ENCODE data around the gene DLX4. TPM values are rescaled to one million over a fixed set of nuclear protein-coding genes. Genes with fewer than 3 reads are reported as not detected.

DLX4 gene
- total and polyA plus RNA-seq, 2 of the 4 experiments (the other 2 are of a cell fraction) = not detected

DNA sequence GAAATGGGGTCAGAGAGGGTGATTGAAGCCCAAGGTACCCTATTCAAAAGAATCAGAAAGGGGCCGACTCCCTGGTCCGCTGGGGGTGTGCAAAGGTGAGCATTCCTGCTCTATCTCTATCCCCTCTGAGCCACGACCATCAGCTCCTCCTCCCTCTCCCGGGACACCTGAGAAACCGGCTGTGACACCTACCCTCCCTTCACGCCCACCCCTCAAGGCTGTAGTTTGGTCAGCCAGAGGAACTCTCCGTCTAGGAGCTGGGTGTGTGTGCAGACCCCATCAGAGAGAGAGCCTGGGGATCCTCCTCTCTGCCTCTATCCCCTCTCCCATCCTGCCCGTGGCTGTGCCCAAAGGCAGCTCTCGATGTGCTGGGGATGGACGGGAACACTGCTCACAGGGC lies 27.6 kb upstream of the DLX4 start:
- Histone ChIP-seq H4K20me1 (ENCODE audit: insufficient read depth, low read length) (no peaks in the 10 kb centered on the region), H3K36me3 (ENCODE audit: control insufficient read depth, insufficient read depth, low read length) (no peaks in the 10 kb centered on the region), H3K14ac (replicated peaks; ENCODE audit: low read depth, low read length) (no peak overlapping the region), H2AK5ac (ENCODE audit: low read depth, low read length) (no peak overlapping the region), H3K9me1 (ENCODE audit: insufficient read depth, low read length) (no peaks in the 10 kb centered on the region), H2BK120ac (ENCODE audit: low read depth, low read length) (no peak overlapping the region), H3K9ac (ENCODE audit: low read depth, low read length) (no peak overlapping the region), H3K27me3 (ENCODE audit: control insufficient read depth, insufficient read depth, low read length) (peaks cover 76% of the 10 kb centered on the region), H3K4me3 (ENCODE audit: insufficient read depth, low read depth, low read length) (no peak overlapping the region), H3K18ac (ENCODE audit: low read depth, low read length) (no peak overlapping the region), H4K8ac (ENCODE audit: low read depth in 2 of 2, low read length in 2 of 2) (no peak overlapping the region), H3K56ac (ENCODE audit: extremely low read depth, insufficient read depth, low read length) (no peak overlapping the region), H3K4ac (ENCODE audit: low read depth, low read length) (no peak overlapping the region), H3K4me2 (ENCODE audit: low read depth, low read length) (no peak overlapping the region), H3K79me1 (ENCODE audit: low read depth in 1 of 2, low read length in 2 of 2) (no peaks in the 10 kb centered on the region), H3K23ac (ENCODE audit: low read depth, low read length) (no peak overlapping the region), H4K91ac (ENCODE audit: insufficient read depth, low read depth, low read length) (no peak overlapping the region), H3K4me1 (ENCODE audit: control insufficient read depth, insufficient read depth, low read length) (no peaks in the 10 kb centered on the region), H2BK20ac (ENCODE audit: low read depth, low read length) (no peak overlapping the region), H2BK5ac (ENCODE audit: low read depth, low read length, poor library complexity, severe bottlenecking) (no peak overlapping the region), H3K9me3 (ENCODE audit: control insufficient read depth, insufficient read depth, low read length) (no peaks in the 10 kb centered on the region), H2BK15ac (ENCODE audit: low read depth, low read length) (no peak overlapping the region), H2AFZ (replicated peaks; ENCODE audit: low read length, poor library complexity) (no peak overlapping the region), H2AK9ac (replicated peaks; ENCODE audit: low read depth, low read length, poor library complexity) (no peak overlapping the region), H4K5ac (ENCODE audit: low read depth, low read length) (no peak overlapping the region), H3K27ac (ENCODE audit: insufficient read depth, low read length) (no peak overlapping the region)
- in situ Hi-C loops (cut with MboI; ENCODE audit: low sequenced_read_pairs) = no loop called here
- intact Hi-C loops (cut with micrococcal nuclease) = no loop called here
- WGBS, 2 experiments (ENCODE audit: extremely low coverage in 2 of 2, insufficient read length in 1 of 2) = 53% methylated on average over 3 of the region's 10 CpGs; no CpG with 5 or more reads in 1 of the 2 experiments
- DNase-seq = no peak
- POLR2A ChIA-PET (ENCODE audit: unreplicated experiment) = no interaction called here
- CTCF ChIA-PET = interaction anchor here (2.1 kb wide), 1 partner anchor 11 kb away, joined by 8 read pairs; no protein-coding TSS in a partner anchor
- no TSS peak for BruUV-seq (replicated peaks)
- TF ChIP-seq FOS (IDR thresholded peaks at IDR 0.05; ENCODE audit: low read depth, low read length) (no peak), MAZ (IDR thresholded peaks at IDR 0.05; ENCODE audit: borderline replicate concordance, low read depth, low read length) (no peak), CEBPB (IDR thresholded peaks at IDR 0.05; ENCODE audit: low read depth, low read length) (no peak), RFX5 (IDR thresholded peaks at IDR 0.05; ENCODE audit: low read depth, low read length) (no peak), RCOR1 (IDR thresholded peaks at IDR 0.05; ENCODE audit: insufficient replicate concordance, low read length) (no peak)
- dilution Hi-C loops (cut with HindIII; ENCODE audit: low sequenced_read_pairs, unreplicated experiment) = no loop called here
- no peak for ATAC-seq (ENCODE audit: low read depth)

Data from IMR-90 (cell line).